PC-3 (cell line): ENCODE data around the gene KRTAP4-3. TPM values are rescaled to one million over a fixed set of nuclear protein-coding genes. Genes with fewer than 3 reads are reported as not detected.
"Not testable (repeated sequence)": the region's sequence is repeated elsewhere in the genome, so short reads cannot be mapped to it uniquely, and the experiment has no call there.

Experiments
- ATAC-seq: fragments of 200-7000 bp; cut with Tn5 transposase; 2 replicates; pipeline ENCODE4 v1.9.1; 2020; ENCODE audit warnings: mild to moderate bottlenecking, moderate library complexity
- BruUV-seq: library from RNA; stranded (reverse); fragments of 400-500 nt; replicated peaks from 2 replicates; lab custom pipeline; 2021; lab: Mats Ljungman, UMichigan
- CTCF ChIA-PET: fragments of 300-600 bp; sonication (Branson Sonifier 250); formaldehyde crosslinking; loops from one replicate; lab custom pipeline; 2022; ENCODE audit warnings: antibody characterized with exemption; lab: Charles Lee
- POLR2A ChIA-PET: fragments of 300-600 bp; sonication (Branson Sonifier 250); formaldehyde crosslinking; loops from one replicate; lab custom pipeline; 2022; ENCODE audit warnings: antibody characterized with exemption; ENCODE audit not compliant: unreplicated experiment; lab: Charles Lee
- DNase-seq: peaks from one replicate; pipeline ENCODE4 v3.0.0-alpha.2; 2015
- H2AFZ ChIP-seq: fragments of 300-600 bp; sonication (generic); 2 replicates; pipeline ENCODE4 v1.6.0; 2016; ENCODE audit warnings: antibody characterized with exemption, low read length
- H3F3A ChIP-seq: fragments of 300-600 bp; sonication (generic); one replicate; pipeline ENCODE4 v1.6.0; 2017; ENCODE audit warnings: antibody characterized with exemption, low read length, control low read depth, mild to moderate bottlenecking; ENCODE audit not compliant: unreplicated experiment
- H3K27ac ChIP-seq: fragments of 300-600 bp; sonication (generic); 2 replicates; pipeline ENCODE4 v1.5.1; 2016; ENCODE audit warnings: mild to moderate bottlenecking, low read length
- H3K27me3 ChIP-seq: fragments of 300-600 bp; sonication (generic); 2 replicates; pipeline ENCODE4 v1.6.1; 2016; ENCODE audit warnings: low read length, mixed read lengths
- H3K36me3 ChIP-seq: fragments of 300-600 bp; sonication (generic); 2 replicates; pipeline ENCODE4 v1.6.1; 2016; ENCODE audit warnings: low read depth, mixed run types, low read length, mixed read lengths
- H3K4me1 ChIP-seq: fragments of 300-600 bp; sonication (generic); 2 replicates; pipeline ENCODE4 v1.5.1; 2016; ENCODE audit warnings: low read length; ENCODE audit not compliant: insufficient read depth
- H3K4me2 ChIP-seq: fragments of 300-600 bp; sonication (generic); 2 replicates; pipeline ENCODE4 v1.6.0; 2016; ENCODE audit warnings: low read length
- H3K4me3 ChIP-seq: fragments of 300-600 bp; sonication (generic); 2 replicates; pipeline ENCODE4 v1.5.1; 2016; ENCODE audit warnings: mild to moderate bottlenecking, low read length, mixed read lengths
- H3K79me2 ChIP-seq: fragments of 300-600 bp; sonication (generic); 2 replicates; pipeline ENCODE4 v1.6.1; 2017; ENCODE audit warnings: low read length, mixed read lengths
- H3K9ac ChIP-seq: fragments of 300-600 bp; sonication (generic); 2 replicates; pipeline ENCODE4 v1.6.0; 2016; ENCODE audit warnings: mild to moderate bottlenecking, low read length
- H3K9me2 ChIP-seq: fragments of 300-600 bp; sonication (generic); replicated peaks from 2 replicates; pipeline ENCODE4 v1.6.1; 2016; ENCODE audit warnings: mixed run types, low read length, mixed read lengths
- H3K9me3 ChIP-seq: fragments of 300-600 bp; sonication (generic); 2 replicates; pipeline ENCODE4 v1.6.1; 2016; ENCODE audit warnings: low read length, mixed read lengths
- H4K20me1 ChIP-seq: fragments of 300-600 bp; sonication (generic); 2 replicates; pipeline ENCODE4 v1.6.1; 2016; ENCODE audit warnings: low read length, mixed read lengths
- CTCF ChIP-seq: fragments of 300-600 bp; sonication (generic); conservative IDR thresholded peaks from 2 replicates; pipeline ENCODE4 v1.5.1; 2017; ENCODE audit warnings: antibody characterized with exemption, low read depth, mild to moderate bottlenecking, low read length
- EZH2 ChIP-seq: fragments of 300-600 bp; sonication (generic); IDR thresholded peaks from one replicate; pipeline ENCODE4 v1.6.1; 2017; ENCODE audit warnings: antibody characterized with exemption, mild to moderate bottlenecking, low read length; ENCODE audit not compliant: unreplicated experiment
- EZH2phosphoT487 ChIP-seq: fragments of 300-600 bp; sonication (generic); IDR thresholded peaks from 2 replicates; pipeline ENCODE4 v1.6.1; 2018; ENCODE audit warnings: mild to moderate bottlenecking, antibody characterized with exemption, low read length, borderline replicate concordance
- intact Hi-C: fragments of 100-400 bp; cut with micrococcal nuclease; formaldehyde crosslinking; loops from 2 replicates; pipeline ENCODE4 v1.9.0; 2023
- total RNA-seq: library from RNA; depleted of rRNA; stranded (reverse); fragments of >200 nt; gene quantifications from 2 replicates; pipeline ENCODE4 v1.2.3, GENCODE V29; 2014

The KRTAP4-3 gene
- total RNA-seq, 1 experiment from 2014 or later, result not detected

GRCh38 chr17:41121742-41122141 is 46.3 kb downstream of the KRTAP4-3 start:
- ChIA-PET CTCF (no interaction called here), POLR2A (no interaction called here)
- H3K36me3 ChIP-seq, result no peaks in the 10 kb centered on the region
- BruUV-seq, result no TSS peak
- H3K4me1 ChIP-seq, result peaks cover 10% of the 10 kb centered on the region
- no peaks in the 10 kb centered on the region for H3K79me2 ChIP-seq
- H3K27ac ChIP-seq, result no peak overlapping the region
- DNase-seq (no peak), ATAC-seq (no peak)
- TF ChIP-seq EZH2, result no peak
- TF ChIP-seq EZH2phosphoT487, result no peak
- TF ChIP-seq CTCF, result no peak
- intact Hi-C loops, result no loop called here
- no peak overlapping the region for H3K9ac ChIP-seq
- no peaks in the 10 kb centered on the region for H3K9me3 ChIP-seq
- H4K20me1 ChIP-seq, result no peaks in the 10 kb centered on the region
- H3K4me2 ChIP-seq, result no peak overlapping the region
- no peaks in the 10 kb centered on the region for H3F3A ChIP-seq
- H3K4me3 ChIP-seq, result no peak overlapping the region
- H3K9me2 ChIP-seq, result no peaks in the 10 kb centered on the region
- no peaks in the 10 kb centered on the region for H3K27me3 ChIP-seq
- no peak overlapping the region for H2AFZ ChIP-seq

GRCh38 chr17:41119696-41120690 is 48.0 kb downstream of the KRTAP4-3 start:
- peak; percentile 81 for ATAC-seq
- H4K20me1 ChIP-seq, H3K9me3 ChIP-seq, H3K9me2 ChIP-seq, BruUV-seq, H3F3A ChIP-seq, H3K4me2 ChIP-seq, CTCF ChIA-PET, POLR2A ChIA-PET, intact Hi-C loops, H3K36me3 ChIP-seq, H3K79me2 ChIP-seq, H2AFZ ChIP-seq, H3K27me3 ChIP-seq, H3K4me3 ChIP-seq, H3K9ac ChIP-seq: not testable (repeated sequence)
- DNase-seq, result peak; percentile 72
- H3K27ac ChIP-seq, result peak overlapping the region; percentile 21
- H3K4me1 ChIP-seq, result peaks cover 10% of the 10 kb centered on the region

GRCh38 chr17:41118721-41119120 is 49.3 kb downstream of the KRTAP4-3 start:
- no peaks in the 10 kb centered on the region for H3K9me2 ChIP-seq
- no peaks in the 10 kb centered on the region for H3K79me2 ChIP-seq
- no peaks in the 10 kb centered on the region for H3K9me3 ChIP-seq
- H3K9ac ChIP-seq, result no peak overlapping the region
- POLR2A ChIA-PET, result no interaction called here
- no peaks in the 10 kb centered on the region for H3F3A ChIP-seq
- 0 out of 2 replicates have a peak overlapping the region, but pooled peaks have one; percentile 40 for H2AFZ ChIP-seq
- H3K27ac ChIP-seq, result peak overlapping the region; percentile 12; the same call in 1 of the 2 replicates
- ATAC-seq, result peak; percentile 79
- H4K20me1 ChIP-seq, result no peaks in the 10 kb centered on the region
- no TSS peak for BruUV-seq
- no peaks in the 10 kb centered on the region for H3K36me3 ChIP-seq
- CTCF ChIA-PET, result no interaction called here
- intact Hi-C loops, result no loop called here
- no peaks in the 10 kb centered on the region for H3K27me3 ChIP-seq
- H3K4me1 ChIP-seq, result peaks cover 10% of the 10 kb centered on the region
- DNase-seq, result peak; percentile 60
- H3K4me3 ChIP-seq, result no peak overlapping the region
- TF ChIP-seq CTCF (no peak), EZH2phosphoT487 (no peak), EZH2 (no peak)
- H3K4me2 ChIP-seq, result no peak overlapping the region

- peaks cover 10% of the 10 kb centered on the region for H3K4me1 ChIP-seq
- intact Hi-C loops, H3K27me3 ChIP-seq, BruUV-seq, H3K4me3 ChIP-seq, H3K9me2 ChIP-seq, H3K36me3 ChIP-seq, CTCF ChIA-PET, ATAC-seq, DNase-seq, H3F3A ChIP-seq, POLR2A ChIA-PET, H3K9ac ChIP-seq, H3K79me2 ChIP-seq, H4K20me1 ChIP-seq, H3K9me3 ChIP-seq, H3K4me2 ChIP-seq: not testable (repeated sequence)
- H2AFZ ChIP-seq, result 0 out of 2 replicates have a peak within 1 kb of the TSS, but pooled peaks have one; percentile 40
- peak within 1 kb of the TSS; percentile 12; the same call in 1 of the 2 replicates for H3K27ac ChIP-seq
These were observed 50.1 kb downstream of the KRTAP4-3 start, which contains the start of gene KRTAP4-11 for GRCh38 chr17:41117846-41118386. KRTAP4-11 (minus strand) TSS chr17:41118373; CDS start chr17:41118315, 58 bp downstream.
